ENCODE data around the gene POC5.

The POC5 gene

GRCh38 chr5:75721573-75721972 lies 4.3 kb upstream of the POC5 start:
- no peaks in the 10 kb centered on the region for H4K20me1 ChIP-seq (ENCODE audit: low read depth, low read length)
- no peak overlapping the region for H3K4me2 ChIP-seq (ENCODE audit: low read depth, low read length, poor library complexity, severe bottlenecking)
- no peaks in the 10 kb centered on the region for H3K9me2 ChIP-seq (replicated peaks; ENCODE audit: insufficient read depth, low read length)
- peaks cover 4% of the 10 kb centered on the region; the same call in 1 of the 2 replicates for H3F3A ChIP-seq (ENCODE audit: insufficient read depth)
- peaks cover 5% of the 10 kb centered on the region for H3K79me2 ChIP-seq (ENCODE audit: insufficient read depth, low read length)
- no peak overlapping the region for H2AFZ ChIP-seq (ENCODE audit: low read depth, low read length, severe bottlenecking)
- H3K9me3 ChIP-seq (ENCODE audit: insufficient read depth, low read length), result no peaks in the 10 kb centered on the region
- TF ChIP-seq CTCF (IDR thresholded peaks at IDR 0.05; ENCODE audit: insufficient read depth, low read length, poor library complexity, severe bottlenecking), result no peak
- no peak for TF ChIP-seq EZH2phosphoT487 (conservative IDR thresholded peaks at IDR 0.05; ENCODE audit: low read length)
- no peaks in the 10 kb centered on the region for H3K27me3 ChIP-seq (ENCODE audit: low read length)
- H3K4me3 ChIP-seq (ENCODE audit: insufficient read depth, low read length, poor library complexity, severe bottlenecking), result no peak overlapping the region
- no peak overlapping the region for H3K9ac ChIP-seq (ENCODE audit: low read length)
- H3K27ac ChIP-seq (ENCODE audit: low read depth, low read length), result no peak overlapping the region
- H3K36me3 ChIP-seq (ENCODE audit: low read length), result no peaks in the 10 kb centered on the region

- Histone ChIP-seq H3K79me2 (ENCODE audit: insufficient read depth, low read length) (peaks cover 11% of the 10 kb centered on the region), H3K9me2 (replicated peaks; ENCODE audit: insufficient read depth, low read length) (no peaks in the 10 kb centered on the region), H3K36me3 (ENCODE audit: low read length) (no peaks in the 10 kb centered on the region), H3K9ac (ENCODE audit: low read length) (no peak overlapping the region), H3K4me2 (ENCODE audit: low read depth, low read length, poor library complexity, severe bottlenecking) (no peak overlapping the region), H3K9me3 (ENCODE audit: insufficient read depth, low read length) (no peaks in the 10 kb centered on the region), H2AFZ (ENCODE audit: low read depth, low read length, severe bottlenecking) (no peak overlapping the region), H4K20me1 (ENCODE audit: low read depth, low read length) (no peaks in the 10 kb centered on the region), H3F3A (ENCODE audit: insufficient read depth) (peaks cover 4% of the 10 kb centered on the region; the same call in 1 of the 2 replicates), H3K27ac (ENCODE audit: low read depth, low read length) (no peak overlapping the region), H3K27me3 (ENCODE audit: low read length) (no peaks in the 10 kb centered on the region), H3K4me3 (ENCODE audit: insufficient read depth, low read length, poor library complexity, severe bottlenecking) (no peak overlapping the region)
- no peak for TF ChIP-seq CTCF (IDR thresholded peaks at IDR 0.05; ENCODE audit: insufficient read depth, low read length, poor library complexity, severe bottlenecking)
- TF ChIP-seq EZH2phosphoT487 (conservative IDR thresholded peaks at IDR 0.05; ENCODE audit: low read length), result no peak
Measured at GRCh38 chr5:75720882-75721281, 3.6 kb upstream of the POC5 start.

- Histone ChIP-seq H3K9me3 (ENCODE audit: insufficient read depth, low read length) (no peaks in the 10 kb centered on the region), H3K4me3 (ENCODE audit: insufficient read depth, low read length, poor library complexity, severe bottlenecking) (peak overlapping the region; percentile 75), H3K79me2 (ENCODE audit: insufficient read depth, low read length) (peaks cover 52% of the 10 kb centered on the region)
Measured at GRCh38 chr5:75716715-75717081, 539 bp downstream of the POC5 start.

More at GRCh38 chr5:75716715-75717081, 539 bp downstream of the POC5 start:
- Histone ChIP-seq H3K4me2 (ENCODE audit: low read depth, low read length, poor library complexity, severe bottlenecking) (peak overlapping the region; percentile 80), H3K9me2 (replicated peaks; ENCODE audit: insufficient read depth, low read length) (no peaks in the 10 kb centered on the region), H3K27ac (ENCODE audit: low read depth, low read length) (peak overlapping the region; percentile 85), H2AFZ (ENCODE audit: low read depth, low read length, severe bottlenecking) (peak overlapping the region; percentile 57), H3F3A (ENCODE audit: insufficient read depth) (peaks cover 4% of the 10 kb centered on the region; the same call in 1 of the 2 replicates), H3K36me3 (ENCODE audit: low read length) (peaks cover 17% of the 10 kb centered on the region; the same call in 1 of the 2 replicates), H3K27me3 (ENCODE audit: low read length) (no peaks in the 10 kb centered on the region), H3K9ac (ENCODE audit: low read length) (peak overlapping the region; percentile 74), H4K20me1 (ENCODE audit: low read depth, low read length) (peaks cover 7% of the 10 kb centered on the region; the same call in 1 of the 2 replicates)
- TF ChIP-seq CTCF (IDR thresholded peaks at IDR 0.05; ENCODE audit: insufficient read depth, low read length, poor library complexity, severe bottlenecking) (no peak), EZH2phosphoT487 (conservative IDR thresholded peaks at IDR 0.05; ENCODE audit: low read length) (no peak)

Data from SU-DHL-6 (cell line).